NCI-H748 treated with DMSO at 0.1 percent for 48 hours (cell line): ENCODE data around the gene MORF4L2.

Source experiments
- DNase-seq: peaks from one replicate; lab custom pipeline; 2025; lab: John Stamatoyannopoulos, UW

The MORF4L2 gene

GRCh38 chrX:103686199-103687072, at the start of gene MORF4L2:
Gene MORF4L2 (minus strand): TSS chrX:103686699. CDS start chrX:103677027, 9,672 bp downstream.
- DNase-seq: peak; percentile 91

- no peak for DNase-seq
Observed at GRCh38 chrX:103734125-103734760, 47.7 kb upstream of the MORF4L2 start.

- DNase-seq: no peak
Observed at GRCh38 chrX:103733017-103733416, 46.5 kb upstream of the MORF4L2 start.

GRCh38 chrX:103730796-103731493, 44.4 kb upstream of the MORF4L2 start:
- DNase-seq: no peak

- no peak for DNase-seq
Observed at GRCh38 chrX:103730147-103730795, 43.8 kb upstream of the MORF4L2 start.

- DNase-seq: no peak
Observed at GRCh38 chrX:103729015-103729414, 42.5 kb upstream of the MORF4L2 start.

- DNase-seq: no peak
Observed at GRCh38 chrX:103727115-103727514, 40.6 kb upstream of the MORF4L2 start.

- no peak for DNase-seq
Observed at GRCh38 chrX:103726477-103726876, 40.0 kb upstream of the MORF4L2 start.

GRCh38 chrX:103722505-103722904, 36.0 kb upstream of the MORF4L2 start:
- DNase-seq: no peak

- DNase-seq: no peak
Observed at GRCh38 chrX:103718120-103718519, 31.6 kb upstream of the MORF4L2 start.

GRCh38 chrX:103716962-103717361, 30.5 kb upstream of the MORF4L2 start:
- DNase-seq: no peak

- DNase-seq: no peak
Observed at GRCh38 chrX:103710609-103711008, 24.1 kb upstream of the MORF4L2 start, which contains the start of gene TMEM31. Gene TMEM31 (plus strand): TSS chrX:103710909. CDS start chrX:103712259, 1,350 bp downstream.

GRCh38 chrX:103704863-103705262, 18.4 kb upstream of the MORF4L2 start:
- no peak for DNase-seq

GRCh38 chrX:103699243-103699642, 12.7 kb upstream of the MORF4L2 start:
- no peak for DNase-seq

GRCh38 chrX:103697687-103698086, 11.2 kb upstream of the MORF4L2 start:
- DNase-seq: no peak

- no peak for DNase-seq
Observed at GRCh38 chrX:103691059-103691458, 4.6 kb upstream of the MORF4L2 start.

- peak; percentile 9 for DNase-seq
Observed at GRCh38 chrX:103688946-103689345, 2.4 kb upstream of the MORF4L2 start.

- peak; percentile 70 for DNase-seq
Observed at GRCh38 chrX:103687696-103688201, 1.2 kb upstream of the MORF4L2 start.

GRCh38 chrX:103687073-103687695, 685 bp upstream of the MORF4L2 start:
- DNase-seq: peak; percentile 79

GRCh38 chrX:103685396-103685795, 1.1 kb downstream of the MORF4L2 start:
- DNase-seq: no peak

- DNase-seq: no peak
Observed at GRCh38 chrX:103681443-103681842, 5.1 kb downstream of the MORF4L2 start.
